IMR-90 (cell line): ENCODE results near the gene CHRNB1. TPM values are rescaled to one million over a fixed set of nuclear protein-coding genes. Genes with fewer than 3 reads are reported as not detected.

Source experiments
- ATAC-seq: fragments of 200-7000 bp; cut with Tn5 transposase; 2 replicates; pipeline ENCODE4 v1.9.1; 2020; ENCODE audit warnings: low read depth, mild to moderate bottlenecking, moderate library complexity
- BruUV-seq: library from RNA; stranded (reverse); fragments of 400-500 nt; replicated peaks from 2 replicates; lab custom pipeline; 2021; lab: Mats Ljungman, UMichigan
- CTCF ChIA-PET: fragments of 300-600 bp; formaldehyde crosslinking; extraction: SDS; loops from one replicate; lab custom pipeline; 2021; ENCODE audit warnings: antibody characterized with exemption; lab: Yijun Ruan, JAX
- POLR2A ChIA-PET: fragments of 300-600 bp; sonication (Branson Sonifier 250); formaldehyde crosslinking; loops from one replicate; lab custom pipeline; 2022; ENCODE audit warnings: antibody characterized with exemption; ENCODE audit not compliant: unreplicated experiment; lab: Charles Lee
- DNase-seq: peaks from one replicate; pipeline ENCODE4 v3.0.0; 2013
- H2AFZ ChIP-seq: replicated peaks from 2 replicates; pipeline ENCODE3; 2013; ENCODE audit warnings: low read length, mild to moderate bottlenecking; ENCODE audit not compliant: poor library complexity
- H2AK5ac ChIP-seq: 2 replicates; pipeline ENCODE4 v1.6.1; 2013; ENCODE audit warnings: low read depth, low read length, inconsistent platforms
- H2AK9ac ChIP-seq: replicated peaks from 2 replicates; pipeline ENCODE3; 2013; ENCODE audit warnings: mild to moderate bottlenecking, low read depth, low read length, moderate library complexity; ENCODE audit not compliant: poor library complexity
- H2BK120ac ChIP-seq: 2 replicates; pipeline ENCODE4 v1.6.1; 2013; ENCODE audit warnings: low read depth, low read length, inconsistent platforms
- H2BK15ac ChIP-seq: 3 replicates; pipeline ENCODE4 v1.6.1; 2013; ENCODE audit warnings: low read depth, low read length, inconsistent platforms
- H2BK20ac ChIP-seq: 2 replicates; pipeline ENCODE4 v1.6.1; 2013; ENCODE audit warnings: low read depth, mild to moderate bottlenecking, inconsistent platforms, low read length, moderate library complexity
- H2BK5ac ChIP-seq: 2 replicates; pipeline ENCODE4 v1.6.1; 2013; ENCODE audit warnings: mild to moderate bottlenecking, low read depth, low read length, inconsistent platforms; ENCODE audit not compliant: poor library complexity, severe bottlenecking
- H3K14ac ChIP-seq: replicated peaks from 2 replicates; pipeline ENCODE4 v1.6.1; 2013; ENCODE audit warnings: low read depth, low read length, inconsistent platforms
- H3K18ac ChIP-seq: 2 replicates; pipeline ENCODE4 v1.6.1; 2013; ENCODE audit warnings: low read depth, low read length, control low read depth
- H3K23ac ChIP-seq: 2 replicates; pipeline ENCODE4 v1.6.1; 2013; ENCODE audit warnings: low read depth, low read length, inconsistent platforms
- H3K27ac ChIP-seq: 2 replicates; pipeline ENCODE4 v1.5.1; 2013; ENCODE audit warnings: mild to moderate bottlenecking, control low read depth, low read length; ENCODE audit not compliant: insufficient read depth
- H3K27me3 ChIP-seq: 2 replicates; pipeline ENCODE4 v1.6.1; 2013; ENCODE audit warnings: low read length; ENCODE audit not compliant: control insufficient read depth, insufficient read depth
- H3K36me3 ChIP-seq: 2 replicates; pipeline ENCODE4 v1.6.1; 2013; ENCODE audit warnings: low read length, mixed read lengths; ENCODE audit not compliant: control insufficient read depth, insufficient read depth
- H3K4ac ChIP-seq: 2 replicates; pipeline ENCODE4 v1.6.1; 2013; ENCODE audit warnings: low read depth, low read length, inconsistent platforms
- H3K4me1 ChIP-seq: 2 replicates; pipeline ENCODE4 v1.6.1; 2013; ENCODE audit warnings: low read length, mixed read lengths; ENCODE audit not compliant: control insufficient read depth, insufficient read depth
- H3K4me2 ChIP-seq: 2 replicates; pipeline ENCODE4 v1.6.1; 2013; ENCODE audit warnings: low read depth, mild to moderate bottlenecking, control low read depth, low read length, moderate library complexity
- H3K4me3 ChIP-seq: 2 replicates; pipeline ENCODE4 v1.5.1; 2013; ENCODE audit warnings: low read depth, mild to moderate bottlenecking, control low read depth, low read length, moderate library complexity; ENCODE audit not compliant: insufficient read depth
- H3K56ac ChIP-seq: 2 replicates; pipeline ENCODE4 v1.6.1; 2013; ENCODE audit warnings: low read length, inconsistent platforms; ENCODE audit not compliant: insufficient read depth; ENCODE audit errors: extremely low read depth
- H3K79me1 ChIP-seq, 2 experiments: 2 replicates each; pipeline ENCODE4 v1.6.1; 2013; ENCODE audit warnings: low read length in 2 of 2, inconsistent platforms in 1 of 2, low read depth in 1 of 2
- H3K9ac ChIP-seq: 2 replicates; pipeline ENCODE4 v1.6.1; 2013; ENCODE audit warnings: low read depth, low read length, control low read depth
- H3K9me1 ChIP-seq: 2 replicates; pipeline ENCODE4 v1.6.1; 2013; ENCODE audit warnings: low read length, inconsistent platforms; ENCODE audit not compliant: insufficient read depth
- H3K9me3 ChIP-seq: 2 replicates; pipeline ENCODE4 v1.6.1; 2013; ENCODE audit warnings: low read length; ENCODE audit not compliant: control insufficient read depth, insufficient read depth
- H4K20me1 ChIP-seq: 2 replicates; pipeline ENCODE4 v1.6.1; 2013; ENCODE audit warnings: low read length, inconsistent platforms; ENCODE audit not compliant: insufficient read depth
- H4K5ac ChIP-seq: 2 replicates; pipeline ENCODE4 v1.6.1; 2013; ENCODE audit warnings: mild to moderate bottlenecking, low read depth, low read length, control low read depth
- H4K8ac ChIP-seq, 2 experiments: 2 replicates each; pipeline ENCODE4 v1.6.1; 2013; ENCODE audit warnings: low read depth in 2 of 2, low read length in 2 of 2, control low read depth in 1 of 2, inconsistent platforms in 1 of 2
- H4K91ac ChIP-seq: 2 replicates; pipeline ENCODE4 v1.6.1; 2013; ENCODE audit warnings: low read depth, low read length, inconsistent platforms; ENCODE audit not compliant: insufficient read depth
- BHLHE40 ChIP-seq: fragments of 150-350 bp; IDR thresholded peaks from 2 replicates; pipeline ENCODE4 v1.6.1; 2016; ENCODE audit warnings: mild to moderate bottlenecking, low read depth, low read length
- CHD1 ChIP-seq: IDR thresholded peaks from 2 replicates; pipeline ENCODE4 v1.6.1; 2012; ENCODE audit warnings: low read depth, low read length, improper control_type of control experiment
- FOS ChIP-seq: fragments of 150-350 bp; IDR thresholded peaks from 2 replicates; pipeline ENCODE4 v1.6.1; 2016; ENCODE audit warnings: low read depth, low read length
- MAFK ChIP-seq: IDR thresholded peaks from 2 replicates; pipeline ENCODE4 v1.6.1; 2012; ENCODE audit warnings: low read depth, low read length, improper control_type of control experiment
- MXI1 ChIP-seq: IDR thresholded peaks from 2 replicates; pipeline ENCODE4 v1.6.1; 2012; ENCODE audit warnings: low read depth, mild to moderate bottlenecking, low read length, moderate library complexity, borderline replicate concordance
- NFE2L2 ChIP-seq: fragments of 150-350 bp; IDR thresholded peaks from 2 replicates; pipeline ENCODE4 v1.6.1; 2016; ENCODE audit warnings: low read depth, mild to moderate bottlenecking, low read length
- POLR2A ChIP-seq: IDR thresholded peaks from 2 replicates; pipeline ENCODE4 v1.6.1; 2012; ENCODE audit warnings: mild to moderate bottlenecking, low read depth, low read length
- RCOR1 ChIP-seq: IDR thresholded peaks from 2 replicates; pipeline ENCODE4 v1.6.1; 2012; ENCODE audit warnings: mild to moderate bottlenecking, low read length, improper control_type of control experiment; ENCODE audit not compliant: insufficient replicate concordance
- WGBS, 2 experiments: methylation state at CpG; one replicate each; pipeline versions ENCODE4 v1.1.5 to v1.1.7; 2013; ENCODE audit warnings: missing lambda C conversion rate in 2 of 2; ENCODE audit not compliant: insufficient read length in 1 of 2; ENCODE audit errors: extremely low coverage in 2 of 2; 5-methylcytosine and 5-hydroxymethylcytosine counted together
- dilution Hi-C: fragments of 300-500 bp; cut with HindIII; formaldehyde crosslinking; loops from one replicate; pipeline ENCODE4 v1.14.3; 2018; ENCODE audit warnings: low sequenced_read_pairs; ENCODE audit not compliant: unreplicated experiment
- in situ Hi-C: fragments of 300-500 bp; cut with MboI; formaldehyde crosslinking; loops from 3 replicates; pipeline ENCODE4 v1.14.3; 2019; ENCODE audit warnings: low sequenced_read_pairs, inconsistent platforms, mixed read lengths
- intact Hi-C: fragments of 100-400 bp; cut with micrococcal nuclease; formaldehyde crosslinking; loops from 2 replicates; pipeline ENCODE4 v1.10.0; 2022
- polyA plus RNA-seq, 3 experiments: library from polyadenylated mRNA; depleted of rRNA; stranded (reverse); fragments of >200 nt; gene quantifications; 2 replicates each; pipeline ENCODE4 v1.2.3, GENCODE V29; 2012; ENCODE audit warnings: low replicate concordance in 1 of 3
- total RNA-seq: library from RNA; depleted of rRNA; stranded (reverse); fragments of >200 nt; gene quantifications from 2 replicates; pipeline ENCODE4 v1.2.3, GENCODE V29; 2012
- TF ChIP-seq, protein P1 (sequence below): fragments of 150-350 bp; IDR thresholded peaks from 2 replicates; pipeline ENCODE4 v1.6.1; 2017; ENCODE audit warnings: mild to moderate bottlenecking, antibody characterized with exemption, low read length, low read depth

The CHRNB1 gene
- total and polyA plus RNA-seq, 2 of the 4 experiments (the other 2 are of a cell fraction), result 4.3 to 6.0 TPM

- BruUV-seq, result TSS peak; percentile 60
- ChIA-PET POLR2A (no interaction called here), CTCF (no interaction called here)
- Histone ChIP-seq H3K18ac (no peak overlapping the region), H3K36me3 (peaks cover 24% of the 10 kb centered on the region), H4K8ac (no peak overlapping the region), H3K27ac (no peak overlapping the region), H3K4ac (no peak overlapping the region), H3K14ac (no peak overlapping the region), H2BK120ac (no peak overlapping the region), H3K56ac (no peak overlapping the region), H3K27me3 (no peaks in the 10 kb centered on the region), H2BK15ac (no peak overlapping the region), H2AK9ac (no peak overlapping the region), H4K91ac (no peak overlapping the region), H4K20me1 (peaks cover 7% of the 10 kb centered on the region; the same call in 1 of the 2 replicates), H3K9me3 (no peaks in the 10 kb centered on the region), H3K9me1 (0 out of 2 replicates have a peak, but pooled peaks cover 4% of the 10 kb centered on the region), H4K5ac (no peak overlapping the region), H3K23ac (no peak overlapping the region), H2AFZ (no peak overlapping the region), H3K79me1 (no peaks in the 10 kb centered on the region; a peak in 1 of 4 replicates), H3K4me2 (no peak overlapping the region), H3K4me1 (no peaks in the 10 kb centered on the region), H2BK5ac (no peak overlapping the region), H2AK5ac (no peak overlapping the region), H2BK20ac (no peak overlapping the region), H3K9ac (no peak overlapping the region), H3K4me3 (no peak overlapping the region)
- in situ Hi-C loops, result no loop called here
- ATAC-seq (no peak), DNase-seq (no peak)
- WGBS, 2 experiments, result 59% methylated on average over 4 of the region's 18 CpGs; no CpG with 5 or more reads in 1 of the 2 experiments
- TF ChIP-seq CHD1 (no peak), NFE2L2 (no peak), FOS (no peak), BHLHE40 (no peak), RCOR1 (no peak), MXI1 (no peak), MAFK (no peak), POLR2A (no peak)
- TF ChIP-seq, protein P1, sequence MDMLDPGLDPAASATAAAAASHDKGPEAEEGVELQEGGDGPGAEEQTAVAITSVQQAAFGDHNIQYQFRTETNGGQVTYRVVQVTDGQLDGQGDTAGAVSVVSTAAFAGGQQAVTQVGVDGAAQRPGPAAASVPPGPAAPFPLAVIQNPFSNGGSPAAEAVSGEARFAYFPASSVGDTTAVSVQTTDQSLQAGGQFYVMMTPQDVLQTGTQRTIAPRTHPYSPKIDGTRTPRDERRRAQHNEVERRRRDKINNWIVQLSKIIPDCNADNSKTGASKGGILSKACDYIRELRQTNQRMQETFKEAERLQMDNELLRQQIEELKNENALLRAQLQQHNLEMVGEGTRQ, result no peak
- intact Hi-C loops, result no loop called here
- dilution Hi-C loops, result no loop called here
Measured at GRCh38 chr17:7418472-7419152, 26.2 kb upstream of the CHRNB1 start.
